Measurements from ENCODE around the gene MAMLD1. TPM values are rescaled to one million over a fixed set of nuclear protein-coding genes. Genes with fewer than 3 reads are reported as not detected.

MAMLD1 gene
- total and polyA plus RNA-seq, 11 donors: 1.2 to 3.0 (median 1.4) TPM

DNA sequence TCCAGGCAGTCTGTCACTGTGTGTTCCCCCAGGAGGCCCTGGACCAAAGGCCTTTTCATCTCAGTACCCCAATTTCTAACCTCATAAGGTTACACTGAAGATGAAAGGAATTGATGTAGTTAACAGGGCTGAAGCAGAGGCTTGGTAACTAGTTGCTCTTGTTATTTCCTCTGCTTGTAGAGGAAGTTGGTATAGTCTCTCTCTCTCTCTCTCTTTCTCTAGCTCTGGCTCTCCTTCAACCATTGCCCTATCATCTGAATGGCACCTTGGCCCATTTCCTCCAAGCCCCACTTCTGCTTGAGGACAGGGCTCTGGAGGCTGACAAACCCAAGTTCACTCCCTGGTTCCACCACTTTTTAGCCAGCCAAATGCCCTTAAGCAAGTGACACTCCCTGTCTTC is 96.1 kb downstream of the MAMLD1 start:
- intact Hi-C loops (cut with DNase I): no loop called here
- no peaks in the 10 kb centered on the region for H3K36me3 ChIP-seq
- no peaks in the 10 kb centered on the region for H3K9me3 ChIP-seq
- H3K27ac ChIP-seq: no peak overlapping the region
- H3K4me3 ChIP-seq: no peak overlapping the region
- H3K27me3 ChIP-seq: no peaks in the 10 kb centered on the region
- H3K4me1 ChIP-seq: no peaks in the 10 kb centered on the region
- TF ChIP-seq, protein P1, sequence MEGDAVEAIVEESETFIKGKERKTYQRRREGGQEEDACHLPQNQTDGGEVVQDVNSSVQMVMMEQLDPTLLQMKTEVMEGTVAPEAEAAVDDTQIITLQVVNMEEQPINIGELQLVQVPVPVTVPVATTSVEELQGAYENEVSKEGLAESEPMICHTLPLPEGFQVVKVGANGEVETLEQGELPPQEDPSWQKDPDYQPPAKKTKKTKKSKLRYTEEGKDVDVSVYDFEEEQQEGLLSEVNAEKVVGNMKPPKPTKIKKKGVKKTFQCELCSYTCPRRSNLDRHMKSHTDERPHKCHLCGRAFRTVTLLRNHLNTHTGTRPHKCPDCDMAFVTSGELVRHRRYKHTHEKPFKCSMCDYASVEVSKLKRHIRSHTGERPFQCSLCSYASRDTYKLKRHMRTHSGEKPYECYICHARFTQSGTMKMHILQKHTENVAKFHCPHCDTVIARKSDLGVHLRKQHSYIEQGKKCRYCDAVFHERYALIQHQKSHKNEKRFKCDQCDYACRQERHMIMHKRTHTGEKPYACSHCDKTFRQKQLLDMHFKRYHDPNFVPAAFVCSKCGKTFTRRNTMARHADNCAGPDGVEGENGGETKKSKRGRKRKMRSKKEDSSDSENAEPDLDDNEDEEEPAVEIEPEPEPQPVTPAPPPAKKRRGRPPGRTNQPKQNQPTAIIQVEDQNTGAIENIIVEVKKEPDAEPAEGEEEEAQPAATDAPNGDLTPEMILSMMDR (IDR thresholded peaks at IDR 0.05): no peak
- TF ChIP-seq POLR2A (IDR thresholded peaks at IDR 0.05): no peak
- DNase-seq: no peak
- no peak for ATAC-seq

DNA sequence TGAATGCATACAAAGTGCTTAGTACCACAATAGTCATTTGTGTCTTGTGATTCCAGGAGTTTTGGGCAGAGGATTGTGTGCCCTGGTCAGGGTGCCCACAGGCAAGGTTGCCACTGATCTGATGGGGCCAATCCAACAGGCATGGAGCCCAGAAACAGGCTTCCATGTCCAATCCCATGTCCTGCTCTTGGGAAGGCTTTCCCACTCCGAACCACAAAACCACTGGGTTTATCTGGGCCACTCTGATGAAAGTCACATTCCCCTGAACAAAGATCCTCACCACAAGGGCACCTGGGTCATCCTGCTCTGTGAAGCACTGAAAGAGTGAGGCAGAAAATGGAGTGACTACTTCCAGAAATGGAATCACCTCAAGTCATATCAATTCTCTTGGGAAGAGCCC is 96.9 kb downstream of the MAMLD1 start:
- Histone ChIP-seq H3K27me3 (no peaks in the 10 kb centered on the region), H3K4me3 (no peak overlapping the region), H3K36me3 (no peaks in the 10 kb centered on the region), H3K4me1 (no peaks in the 10 kb centered on the region), H3K9me3 (no peaks in the 10 kb centered on the region), H3K27ac (no peak overlapping the region)
- DNase-seq: no peak
- TF ChIP-seq, protein P1 (IDR thresholded peaks at IDR 0.05): no peak
- TF ChIP-seq POLR2A (IDR thresholded peaks at IDR 0.05): no peak
- intact Hi-C loops (cut with DNase I): no loop called here
- ATAC-seq: no peak
- 86 to 100% (median 95%) methylated on average over 1 of the region's 1 CpG; no CpG with 5 or more reads in 1 of the 4 donors for WGBS, 4 donors

DNA sequence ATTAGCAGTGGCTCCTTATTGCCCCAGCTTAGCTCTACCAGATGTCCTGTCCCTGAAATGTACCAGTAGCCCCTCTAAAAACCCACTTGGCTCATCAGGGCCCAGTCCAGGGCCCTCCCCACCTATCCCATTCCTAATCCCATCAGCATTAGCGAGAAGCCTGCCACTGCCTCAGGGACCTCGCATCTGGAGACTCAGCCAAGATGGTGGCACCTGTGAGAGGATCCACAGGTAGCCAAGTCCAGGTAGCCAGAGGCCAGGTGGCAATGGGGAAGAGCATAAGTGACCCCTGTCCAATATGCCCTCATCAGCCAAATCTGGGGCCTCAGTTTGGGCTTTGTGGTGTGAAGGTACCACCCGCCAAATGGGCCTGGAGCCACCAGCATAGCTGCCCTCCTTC is 97.7 kb downstream of the MAMLD1 start:
- no peak for DNase-seq
- Histone ChIP-seq H3K27ac (no peak overlapping the region), H3K36me3 (no peaks in the 10 kb centered on the region), H3K9me3 (no peaks in the 10 kb centered on the region), H3K27me3 (no peaks in the 10 kb centered on the region), H3K4me3 (no peak overlapping the region), H3K4me1 (no peaks in the 10 kb centered on the region)
- TF ChIP-seq POLR2A (IDR thresholded peaks at IDR 0.05): no peak
- TF ChIP-seq, protein P1 (IDR thresholded peaks at IDR 0.05): no peak
- intact Hi-C loops (cut with DNase I): no loop called here
- WGBS, 4 donors: 83 to 95% (median 92%) methylated on average over 3 of the region's 3 CpGs
- ATAC-seq: no peak

DNA sequence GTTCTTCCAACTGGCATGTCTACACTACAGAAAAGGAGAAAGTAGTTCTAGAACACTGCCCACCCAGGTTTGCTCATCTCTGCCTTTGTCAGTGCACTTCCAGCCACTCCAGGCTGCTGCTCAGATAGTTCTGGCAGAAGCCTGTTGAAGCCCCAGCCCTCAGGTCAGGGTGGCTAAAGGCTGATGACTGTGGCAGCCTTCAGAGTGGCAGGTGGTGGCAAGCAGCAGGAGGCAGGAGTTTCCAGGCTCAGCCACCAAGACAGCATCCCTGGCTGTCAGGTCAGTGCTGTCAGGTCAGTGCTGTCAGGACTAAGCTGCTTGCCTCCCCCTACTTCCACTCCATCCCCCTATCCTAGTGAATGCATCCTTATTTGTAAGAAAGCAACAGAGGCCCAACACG is 100.4 kb downstream of the MAMLD1 start:
- intact Hi-C loops (cut with DNase I): no loop called here
- Histone ChIP-seq H3K9me3 (no peaks in the 10 kb centered on the region), H3K27me3 (no peaks in the 10 kb centered on the region), H3K4me3 (no peak overlapping the region), H3K27ac (no peak overlapping the region), H3K4me1 (no peaks in the 10 kb centered on the region), H3K36me3 (no peaks in the 10 kb centered on the region)
- WGBS, 4 donors: 31 to 93% (median 72%) methylated on average over 1 of the region's 1 CpG
- DNase-seq: no peak
- no peak for ATAC-seq
- TF ChIP-seq, protein P1 (IDR thresholded peaks at IDR 0.05): no peak
- no peak for TF ChIP-seq POLR2A (IDR thresholded peaks at IDR 0.05)
